ENCODE measurements around the gene NFATC3. TPM values are rescaled to one million over a fixed set of nuclear protein-coding genes. Genes with fewer than 3 reads are reported as not detected.
"Not testable (repeated sequence)": the region's sequence is repeated elsewhere in the genome, so short reads cannot be mapped to it uniquely, and the experiment has no call there.

The NFATC3 gene
- total and polyA plus RNA-seq, 7 donors: 9.8 to 53.5 (median 42.7) TPM

- no peaks in the 10 kb centered on the region for H3K27me3 ChIP-seq (ENCODE audit: insufficient read depth in 3 of 3, low read length in 2 of 3)
- DNase-seq (no peak), ATAC-seq (no peak)
- peaks cover 29% of the 10 kb centered on the region for H3K4me1 ChIP-seq
- no peak for TF ChIP-seq CTCF (IDR thresholded peaks at IDR 0.05)
- no peaks in the 10 kb centered on the region for H3K9me3 ChIP-seq
- intact Hi-C loops (cut with DNase I): no loop called here
- peaks cover 0 to 2% of the 10 kb centered on the region in 2 donors for H3K36me3 ChIP-seq (ENCODE audit: insufficient read depth in 1 of 2, low read depth in 1 of 2)
- H3K4me3 ChIP-seq: no peak overlapping the region
- H3K27ac ChIP-seq: no peak overlapping the region
Observed at GRCh38 chr16:68149596-68149995, 64.4 kb downstream of the NFATC3 start.

- no peak overlapping the region for H3K4me3 ChIP-seq
- intact Hi-C loops (cut with DNase I): no loop called here
- DNase-seq (no peak), ATAC-seq (no peak)
- H3K27me3 ChIP-seq (ENCODE audit: insufficient read depth in 3 of 3, low read length in 2 of 3): no peaks in the 10 kb centered on the region
- no peaks in the 10 kb centered on the region for H3K9me3 ChIP-seq
- no peak for TF ChIP-seq CTCF (IDR thresholded peaks at IDR 0.05)
- H3K27ac ChIP-seq: no peak overlapping the region
- H3K36me3 ChIP-seq (ENCODE audit: insufficient read depth in 1 of 2, low read depth in 1 of 2): peaks cover 0 to 29% of the 10 kb centered on the region in 2 donors
- WGBS, 3 donors: 81 to 95% (median 83%) methylated on average over 3 of the region's 3 CpGs
- H3K4me1 ChIP-seq: no peaks in the 10 kb centered on the region
Observed at GRCh38 chr16:68155425-68155824, 70.3 kb downstream of the NFATC3 start.

- Histone ChIP-seq H3K9me3 (no peaks in the 10 kb centered on the region), H3K27me3 (ENCODE audit: insufficient read depth in 3 of 3, low read length in 2 of 3) (no peaks in the 10 kb centered on the region), H3K36me3 (ENCODE audit: insufficient read depth in 1 of 2, low read depth in 1 of 2) (peaks cover 2 to 60% of the 10 kb centered on the region in 2 donors), H3K4me3 (no peak overlapping the region), H3K27ac (no peak overlapping the region), H3K4me1 (peaks cover 8% of the 10 kb centered on the region)
- ATAC-seq (no peak), DNase-seq (no peak)
- TF ChIP-seq CTCF (IDR thresholded peaks at IDR 0.05): no peak
- WGBS, 3 donors: 99 to 100% (median 100%) methylated on average over 2 of the region's 2 CpGs
- intact Hi-C loops (cut with DNase I): no loop called here
Observed at GRCh38 chr16:68162413-68162812, 77.2 kb downstream of the NFATC3 start.

DNA sequence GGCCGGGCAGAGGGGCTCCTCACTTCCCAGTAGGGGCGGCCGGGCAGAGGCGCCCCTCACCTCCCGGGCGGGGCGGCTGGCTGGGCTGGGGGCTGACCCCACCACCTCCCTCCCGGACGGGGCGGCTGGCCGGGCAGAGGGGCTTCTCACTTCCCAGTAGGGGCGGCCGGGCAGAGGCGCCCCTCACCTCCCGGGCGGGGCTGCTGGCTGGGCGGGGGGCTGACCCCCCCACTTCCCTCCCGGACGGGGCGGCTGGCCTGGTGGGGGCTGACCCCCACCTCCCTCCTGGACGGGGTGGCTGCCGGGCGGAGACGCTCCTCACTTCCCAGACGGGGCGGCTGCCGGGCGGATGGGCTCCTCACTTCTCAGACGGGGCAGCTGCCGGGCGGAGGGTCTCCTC, 78.1 kb downstream of the NFATC3 start:
- H3K9me3 ChIP-seq; ATAC-seq; DNase-seq; H3K27me3 ChIP-seq (ENCODE audit: insufficient read depth in 3 of 3, low read length in 2 of 3); H3K4me3 ChIP-seq; H3K4me1 ChIP-seq; intact Hi-C loops (cut with DNase I); H3K27ac ChIP-seq: not testable (repeated sequence)
- H3K36me3 ChIP-seq (ENCODE audit: insufficient read depth in 1 of 2, low read depth in 1 of 2): peaks cover 2 to 61% of the 10 kb centered on the region in 2 donors
- WGBS, 3 donors: 97 to 99% (median 98%) methylated on average over 25 to 30 of the region's 31 CpGs

DNA sequence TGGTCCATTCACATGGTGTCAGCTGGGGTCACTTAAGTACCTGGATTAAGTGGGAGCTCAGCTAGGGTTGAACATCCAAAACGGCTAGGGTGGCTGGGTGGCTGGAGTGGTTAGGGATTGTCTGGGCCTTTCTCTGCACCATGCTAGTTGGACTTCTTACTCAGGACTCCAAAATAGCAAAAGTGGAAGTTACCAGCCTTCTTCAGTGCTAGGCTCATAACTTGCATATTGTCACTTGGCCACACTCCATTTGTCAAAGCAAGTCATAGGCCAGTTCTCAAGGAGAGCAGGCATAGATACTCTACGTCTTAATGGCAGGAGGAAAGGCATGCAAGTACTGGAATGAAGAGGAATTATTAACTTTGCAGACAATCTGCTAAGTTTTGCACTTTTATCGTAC, 81.1 kb downstream of the NFATC3 start:
- Histone ChIP-seq H3K4me3 (no peak overlapping the region), H3K36me3 (ENCODE audit: insufficient read depth in 1 of 2, low read depth in 1 of 2) (peaks cover 2 to 58% of the 10 kb centered on the region in 2 donors), H3K27me3 (ENCODE audit: insufficient read depth in 3 of 3, low read length in 2 of 3) (no peaks in the 10 kb centered on the region), H3K27ac (peak overlapping the region; percentile 2), H3K9me3 (no peaks in the 10 kb centered on the region), H3K4me1 (peaks cover 8% of the 10 kb centered on the region)
- 51 to 82% (median 55%) methylated on average over 3 of the region's 3 CpGs for WGBS, 3 donors
- no peak for DNase-seq
- TF ChIP-seq CTCF (IDR thresholded peaks at IDR 0.05): no peak
- intact Hi-C loops (cut with DNase I): no loop called here
- peak; percentile 48 to 89 (median 72) for ATAC-seq

Data from psoas muscle (tissue), 8 donors.